Activated CD8-positive, alpha-beta memory T cell treated with anti-CD3 and anti-CD28 coated beads for 4 hours (primary cell): Measurements from ENCODE around the gene AAK1.

ENCODE experiments used
- DNase-seq, 2 donors: peaks; one replicate each; pipeline ENCODE4 v3.0.0-alpha.2; 2020; ENCODE audit warnings: low read depth in 2 of 2

Gene AAK1

DNA sequence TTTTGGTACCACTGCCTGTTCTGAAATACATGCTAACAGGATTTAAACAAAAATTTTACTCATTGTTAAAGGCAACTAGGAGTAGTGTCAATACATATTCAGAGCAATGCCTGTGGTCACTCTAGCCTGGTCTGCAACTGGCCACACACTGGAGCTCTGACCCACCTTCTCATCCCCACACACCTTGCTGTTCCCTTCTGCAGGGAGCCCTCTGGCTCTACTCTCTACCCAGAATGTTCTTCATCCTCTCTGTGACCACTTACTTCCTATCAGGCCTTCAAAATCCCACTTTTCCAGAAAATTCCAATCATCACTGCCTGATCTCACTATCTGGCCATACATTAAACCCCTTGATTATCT, 104.0 kb downstream of the AAK1 start:
- DNase-seq = no peak

DNA sequence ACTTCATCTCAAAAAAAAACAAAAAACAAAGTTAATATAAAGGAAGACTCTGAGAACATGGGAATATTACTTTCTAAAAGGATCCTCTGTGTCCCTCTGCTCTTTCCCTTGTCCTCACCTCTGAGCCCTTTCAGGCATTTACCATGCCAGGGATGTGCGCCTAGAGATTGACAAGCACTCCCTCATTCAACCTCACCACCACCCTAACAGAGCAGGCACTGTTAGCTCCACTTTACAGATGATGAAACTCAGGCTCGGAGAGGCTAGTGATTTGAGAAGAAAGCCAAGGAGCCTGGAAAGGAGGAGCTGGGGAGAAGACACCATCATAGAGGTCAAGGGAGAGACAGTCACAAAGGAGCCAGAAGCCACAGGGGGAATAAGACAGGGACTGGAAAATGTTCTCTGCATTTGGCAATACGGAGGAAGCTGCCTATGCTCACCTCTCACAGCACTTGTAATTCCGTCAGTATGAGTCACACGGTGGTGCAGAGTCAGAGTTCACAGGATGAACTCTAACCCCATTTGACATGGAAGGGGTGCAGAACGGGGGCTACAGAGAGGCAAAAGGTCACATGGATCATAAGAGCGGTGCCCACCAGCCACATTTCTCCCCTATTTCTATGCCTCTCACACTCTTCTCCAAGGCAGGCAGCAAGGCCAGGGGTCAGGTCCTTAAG, 104.5 kb downstream of the AAK1 start:
- DNase-seq = no peak

DNA sequence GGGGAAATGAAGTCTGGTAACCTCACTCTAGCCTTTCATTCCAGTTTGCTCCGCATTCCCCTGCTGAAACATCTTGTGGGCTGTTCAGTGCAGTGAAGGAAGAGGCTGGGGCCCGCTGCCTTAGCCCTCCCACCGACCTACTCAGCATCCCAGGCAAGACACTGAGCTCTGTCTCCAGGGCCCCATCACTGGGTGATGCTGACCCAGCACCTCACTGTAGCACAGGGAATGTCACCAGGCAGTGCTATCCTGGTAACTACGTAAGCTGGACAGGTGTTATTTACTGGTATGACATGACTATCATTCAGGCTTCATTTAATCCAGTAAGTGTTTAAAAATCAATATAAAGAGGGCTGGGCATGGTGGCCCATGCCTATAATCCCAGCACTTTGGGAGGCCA, 105.3 kb downstream of the AAK1 start:
- no peak for DNase-seq

DNA sequence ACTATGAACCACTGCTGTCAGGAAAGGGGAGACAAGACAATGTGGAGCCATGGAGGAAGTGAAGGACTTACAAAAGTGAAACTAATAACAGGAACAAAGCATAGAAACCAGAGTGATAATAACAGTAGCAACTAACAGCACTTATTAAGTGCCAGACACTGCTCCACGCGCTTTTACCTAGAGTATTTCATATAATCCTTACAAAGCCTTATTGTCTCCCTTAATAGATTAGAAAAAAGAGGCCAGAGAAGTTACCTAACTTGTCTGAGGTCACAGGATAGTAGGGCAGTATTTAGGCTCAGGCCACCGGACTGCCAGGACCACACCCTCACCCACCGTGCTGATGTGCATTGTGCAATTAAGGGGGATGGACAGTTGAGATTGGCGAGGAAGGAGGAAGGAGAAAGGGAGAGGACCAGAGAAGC, 107.7 kb downstream of the AAK1 start:
- no peak for DNase-seq

DNA sequence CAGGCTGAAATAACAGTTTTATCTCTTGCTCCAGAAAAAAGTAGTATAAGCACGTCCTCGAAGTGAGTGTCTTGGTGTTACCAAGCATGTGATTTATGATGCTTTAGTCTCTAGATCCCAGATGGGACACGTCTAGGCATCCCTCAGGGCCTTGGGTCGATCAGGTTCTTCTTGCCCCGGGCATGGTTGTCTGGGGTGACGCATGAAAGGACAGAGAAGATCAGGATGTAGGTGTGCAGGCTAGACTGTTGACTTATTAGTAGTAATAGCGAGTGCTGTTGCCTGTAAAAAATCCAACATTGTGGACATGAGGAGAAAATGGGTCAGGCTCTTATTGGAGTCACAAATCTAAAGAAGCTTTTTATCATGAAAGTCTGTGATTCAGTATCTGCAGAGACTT, 112.4 kb downstream of the AAK1 start:
- DNase-seq = no peak

DNA sequence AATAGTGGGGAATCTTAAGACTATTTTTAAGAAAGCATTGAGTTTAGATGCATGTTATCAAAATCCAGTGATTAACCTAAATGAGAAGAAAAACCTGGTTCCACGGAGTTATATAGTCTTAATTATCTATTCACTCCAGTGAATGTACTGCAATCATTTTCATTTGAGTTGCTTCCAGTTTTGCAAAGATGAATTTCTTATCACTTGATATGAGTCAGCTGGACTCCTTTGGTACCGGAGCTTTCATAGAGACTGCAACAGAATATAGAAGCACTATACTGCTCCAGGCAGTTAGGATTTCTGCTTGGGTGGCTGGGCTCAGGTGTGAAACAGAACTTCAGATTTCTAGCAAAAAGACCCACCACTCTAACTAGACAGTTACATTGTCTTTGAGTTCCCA, 114.1 kb downstream of the AAK1 start:
- DNase-seq = no peak

DNA sequence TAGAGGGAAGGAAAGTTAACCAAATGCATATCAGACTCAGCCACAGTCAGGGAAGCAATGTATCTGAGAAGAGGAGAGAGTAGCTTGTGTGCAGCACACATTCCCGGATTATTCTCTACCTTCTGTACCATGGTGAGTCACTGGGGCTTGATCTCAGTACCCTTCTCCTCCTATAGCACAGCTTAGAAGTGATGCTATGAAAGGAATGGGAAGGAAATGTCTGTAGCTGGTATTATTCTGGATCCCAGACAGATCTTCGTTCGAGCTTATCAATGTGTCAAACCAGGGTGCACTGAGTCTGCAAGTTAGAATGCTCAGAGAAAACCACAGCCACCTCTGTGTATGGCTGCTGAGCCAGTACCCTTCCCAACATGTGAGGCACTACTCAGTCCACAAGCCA, 118.3 kb downstream of the AAK1 start:
- DNase-seq = no peak

DNA sequence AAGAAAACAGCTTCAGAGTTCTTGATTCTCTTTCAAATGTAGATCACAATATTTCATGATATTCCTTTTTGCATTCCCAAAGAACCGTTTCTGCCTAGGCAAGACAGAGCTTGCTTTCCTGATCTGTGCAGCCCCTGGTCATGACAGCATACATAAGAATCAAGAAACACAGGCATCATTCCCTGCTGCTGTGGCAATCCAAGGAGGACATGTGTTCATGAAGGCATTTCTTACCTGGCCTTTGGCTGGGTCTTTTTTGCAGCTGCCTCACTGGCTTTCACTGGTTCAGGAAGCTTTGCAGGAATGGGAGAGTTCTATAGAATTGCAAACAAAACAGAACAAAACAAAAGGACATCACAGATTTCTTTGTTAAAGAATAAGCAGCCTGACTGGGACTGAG, 118.7 kb downstream of the AAK1 start:
- no peak for DNase-seq

DNA sequence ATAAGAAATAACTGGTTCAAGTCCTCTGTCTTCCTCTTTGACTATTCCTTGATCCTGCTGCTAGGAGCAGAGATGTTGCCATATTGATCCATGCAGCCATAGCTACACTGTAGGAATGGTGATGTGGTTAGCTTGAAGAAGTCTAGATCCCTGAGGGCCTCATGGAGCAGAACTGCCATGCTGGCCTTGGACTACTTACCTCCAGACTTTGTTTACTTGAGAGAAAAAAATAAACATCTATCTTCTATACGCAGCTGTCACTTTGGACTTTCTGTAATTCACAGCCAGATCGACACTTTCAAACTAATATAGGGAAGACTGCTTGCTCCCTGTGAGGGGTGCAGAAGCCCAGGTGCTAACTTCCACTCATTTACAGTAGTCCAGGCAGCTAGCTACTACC, 121.8 kb downstream of the AAK1 start:
- no peak for DNase-seq

DNA sequence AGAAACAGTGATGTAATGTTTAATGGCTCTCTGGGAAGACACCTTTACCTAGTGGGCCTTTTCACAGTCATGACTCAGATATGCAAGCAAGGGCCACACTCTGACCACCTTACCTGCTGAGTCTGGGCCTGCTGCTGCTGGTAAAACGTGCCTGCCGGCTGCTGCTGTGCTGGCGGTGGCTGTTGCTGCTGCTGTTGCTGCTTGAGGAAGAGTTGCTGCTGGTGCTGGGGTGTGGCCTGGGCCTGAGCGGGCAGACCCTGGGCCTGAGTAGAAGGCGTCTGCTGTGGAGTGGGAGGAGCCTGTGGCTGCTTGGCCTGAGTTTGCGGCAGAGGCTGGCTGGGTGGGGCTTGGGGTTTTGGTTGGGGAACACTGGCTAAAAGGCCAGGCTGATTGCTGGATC, 124.7 kb downstream of the AAK1 start:
- DNase-seq = no peak

DNA sequence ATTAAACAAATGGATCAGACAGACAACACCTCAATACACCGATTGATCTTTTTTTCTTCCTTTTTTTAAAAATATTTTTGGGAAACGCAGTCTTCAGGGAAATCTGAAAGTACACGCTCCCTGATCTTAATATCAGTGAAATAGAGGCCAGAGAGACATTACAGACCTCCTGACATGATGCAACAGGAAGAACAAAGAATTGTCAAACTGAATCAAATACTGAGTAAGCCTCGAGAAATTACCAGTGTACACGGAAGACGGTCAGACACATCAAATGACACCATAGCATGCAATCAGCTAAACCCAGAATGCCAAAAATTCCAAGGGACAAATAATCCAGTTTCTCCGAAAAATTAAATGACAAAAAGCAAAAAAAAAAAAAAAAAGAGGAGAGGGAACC, 126.1 kb downstream of the AAK1 start:
- no peak for DNase-seq

DNA sequence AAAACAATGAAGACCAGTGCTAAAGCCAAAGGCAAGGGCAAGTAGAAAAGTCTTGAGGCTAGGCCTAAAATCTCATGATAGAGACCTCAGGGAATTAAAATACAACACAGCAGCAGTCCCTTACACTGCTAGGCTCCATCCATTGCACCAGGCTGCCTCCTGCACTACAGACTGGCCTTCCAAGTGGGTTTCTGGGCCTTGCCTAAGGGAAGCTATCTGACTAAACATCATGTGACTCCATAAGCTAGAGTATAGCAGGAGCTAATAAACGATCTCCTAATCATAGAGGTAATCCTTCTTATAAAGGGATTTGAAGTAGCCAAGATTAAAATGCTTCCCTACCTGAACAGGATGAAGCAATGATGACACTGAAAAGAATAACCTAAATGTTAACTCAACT, 128.7 kb downstream of the AAK1 start:
- DNase-seq = no peak

DNA sequence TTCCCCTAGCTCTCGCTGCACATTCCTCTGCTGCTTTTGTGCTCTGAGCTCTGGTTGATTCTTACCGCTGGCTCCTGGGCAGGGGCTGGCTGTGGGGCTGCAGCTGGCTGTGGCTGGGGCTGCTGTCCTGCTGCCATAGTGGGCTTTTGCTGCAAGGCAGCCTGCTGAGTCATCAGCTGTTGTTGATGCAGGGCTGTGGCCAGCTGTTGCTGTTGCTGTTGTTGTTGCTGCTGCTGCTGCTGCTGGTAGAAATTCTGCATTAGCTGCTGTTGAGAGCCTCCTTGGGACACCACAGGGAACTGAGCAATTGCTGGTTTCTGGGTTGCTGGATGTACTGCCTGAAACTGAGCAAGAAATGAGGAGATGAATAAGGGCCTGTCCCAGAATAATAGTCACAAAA, 129.1 kb downstream of the AAK1 start:
- DNase-seq = no peak

DNA sequence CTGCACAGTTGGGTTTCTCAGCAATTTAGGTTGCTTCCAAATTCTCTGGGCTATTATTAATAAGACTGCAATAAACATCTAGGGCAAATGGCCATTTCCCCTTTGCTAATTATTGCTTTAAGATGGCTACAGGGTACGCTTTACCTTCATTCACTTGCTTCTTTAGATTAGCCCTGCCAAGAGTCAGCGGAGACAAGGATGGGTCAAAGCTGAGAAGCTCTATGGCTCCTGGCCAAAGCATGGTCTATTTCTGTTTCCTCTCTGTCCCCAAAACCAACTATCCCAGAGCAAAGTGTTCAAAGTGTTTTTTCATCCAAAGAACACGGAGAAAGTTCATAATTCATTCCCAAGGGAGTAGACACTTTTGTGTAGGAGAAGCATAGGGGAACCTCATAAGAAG, 131.1 kb downstream of the AAK1 start:
- DNase-seq = no peak

DNA sequence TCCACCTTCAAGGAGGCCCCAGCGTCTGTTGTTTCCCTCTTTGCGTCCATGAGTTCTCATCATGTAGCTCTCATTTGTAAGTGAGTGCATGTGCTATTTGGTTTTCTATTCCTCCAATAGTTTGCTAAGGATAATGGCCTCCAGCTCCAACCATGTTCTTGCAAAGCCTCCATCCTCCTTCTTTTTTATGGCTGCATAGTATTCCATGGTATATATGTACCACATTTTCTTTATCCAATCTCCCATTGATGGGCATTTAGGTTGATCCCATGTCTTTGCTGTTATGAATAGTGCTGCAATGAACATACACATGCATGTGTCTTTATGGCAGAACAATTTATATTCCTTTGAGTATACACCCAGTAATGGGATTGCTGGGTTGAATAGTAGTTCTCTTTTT, 133.3 kb downstream of the AAK1 start:
- no peak for DNase-seq

DNA sequence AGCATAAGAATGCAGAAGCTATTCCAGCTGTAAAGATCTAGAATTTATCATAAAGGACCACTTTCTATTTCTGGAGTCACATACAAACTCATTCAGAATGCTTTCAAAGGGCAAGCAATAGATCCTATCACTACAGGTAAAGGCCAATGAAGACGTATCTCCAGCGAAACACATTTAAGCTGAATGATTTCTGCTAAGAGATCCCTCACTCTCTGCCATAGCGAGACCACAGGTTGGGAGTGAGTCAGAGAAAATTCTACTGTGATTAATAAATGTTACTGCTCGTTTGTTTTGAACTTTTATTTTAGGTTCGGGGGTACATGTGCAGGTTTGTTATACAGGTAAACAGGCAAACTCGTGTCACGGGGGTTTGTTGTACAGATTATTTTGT, 133.8 kb downstream of the AAK1 start:
- no peak for DNase-seq

DNA sequence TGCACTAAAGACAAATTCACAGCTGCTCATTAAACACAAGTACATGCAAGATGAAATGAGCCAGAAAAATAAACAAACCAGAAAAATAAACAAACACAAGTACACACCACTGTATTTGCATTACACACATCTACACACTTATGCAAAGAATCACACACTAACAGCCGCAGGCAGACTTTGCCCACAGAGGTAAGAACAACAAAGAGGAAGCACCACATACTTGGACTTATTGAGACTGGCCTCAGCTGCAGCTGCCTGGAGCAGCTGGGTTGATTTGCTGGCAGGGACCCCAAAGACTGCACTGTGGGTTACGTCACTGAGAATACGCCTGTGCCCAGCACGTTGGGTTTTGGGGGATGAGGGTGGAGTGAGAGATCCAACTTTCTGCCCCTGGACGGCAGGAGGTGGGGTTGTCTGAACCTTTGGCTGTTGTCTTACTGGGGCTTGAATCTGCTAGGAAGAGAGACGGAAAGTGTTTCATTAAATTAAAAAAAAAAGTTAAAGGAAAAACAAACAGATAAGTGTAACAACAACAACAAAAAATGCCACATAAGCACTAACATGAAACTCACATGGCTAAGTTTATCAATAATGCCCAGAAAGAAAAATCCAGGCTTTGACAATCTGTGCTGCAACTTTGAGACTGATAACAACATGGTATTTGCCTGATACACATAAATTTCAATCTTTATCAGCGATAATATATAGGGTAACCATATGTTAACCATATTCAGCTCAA, 134.4 kb downstream of the AAK1 start:
- no peak for DNase-seq

DNA sequence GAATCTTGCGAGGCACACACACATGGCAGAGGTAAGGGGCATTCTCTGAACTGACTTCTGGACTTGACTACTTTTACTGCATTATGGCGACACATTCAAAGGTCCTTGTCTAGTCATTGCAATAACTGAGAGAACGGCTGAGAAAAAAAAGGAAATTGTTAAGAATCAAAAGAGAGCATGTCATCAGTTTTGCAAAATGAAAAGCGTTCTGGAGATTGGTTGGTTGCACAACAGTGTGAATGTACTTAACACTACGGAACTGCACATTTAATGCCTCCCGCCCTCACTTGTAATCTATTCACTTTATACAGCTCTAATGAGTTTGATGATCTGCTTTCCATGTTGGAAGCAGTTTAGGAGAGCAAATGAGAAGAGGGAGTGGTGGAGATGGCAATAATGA, 137.8 kb downstream of the AAK1 start:
- DNase-seq = no peak

DNA sequence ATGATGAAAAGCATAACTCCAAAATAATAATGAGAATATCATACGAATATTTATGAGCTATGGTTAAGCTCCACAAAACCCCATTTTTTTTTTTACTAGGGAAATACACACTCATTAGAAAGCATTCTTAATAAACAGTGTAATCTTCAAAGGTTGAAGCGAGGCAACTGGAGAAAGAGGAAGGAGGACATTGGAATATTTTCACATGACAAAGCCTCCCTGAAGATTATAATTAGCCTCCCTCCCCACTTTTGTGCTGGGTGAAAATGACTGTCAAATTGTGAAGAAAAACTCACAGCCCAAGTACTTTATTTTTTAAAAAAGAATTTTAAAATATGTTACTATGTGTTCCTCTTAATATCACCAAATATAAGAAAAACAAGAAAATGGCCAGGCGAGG, 142.2 kb downstream of the AAK1 start:
- no peak for DNase-seq

DNA sequence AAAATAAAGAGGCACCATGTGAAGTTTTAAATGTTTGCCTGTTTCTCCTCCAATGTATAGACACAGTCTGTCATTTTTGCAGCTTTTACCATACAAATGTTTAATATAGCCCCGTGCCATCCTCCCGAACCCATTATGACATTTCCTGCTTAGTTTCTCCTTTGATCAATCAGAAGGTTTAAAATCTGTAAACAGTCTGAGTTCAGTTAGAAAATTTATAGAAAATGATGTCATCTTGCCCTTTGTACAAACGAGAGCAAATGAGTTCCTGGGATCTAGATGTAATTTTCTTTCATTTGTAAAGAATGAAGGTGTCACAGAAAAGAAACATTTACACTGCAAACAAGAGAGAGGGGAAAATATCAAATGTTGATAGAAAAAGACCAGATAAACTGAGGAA, 143.6 kb downstream of the AAK1 start:
- no peak for DNase-seq

DNA sequence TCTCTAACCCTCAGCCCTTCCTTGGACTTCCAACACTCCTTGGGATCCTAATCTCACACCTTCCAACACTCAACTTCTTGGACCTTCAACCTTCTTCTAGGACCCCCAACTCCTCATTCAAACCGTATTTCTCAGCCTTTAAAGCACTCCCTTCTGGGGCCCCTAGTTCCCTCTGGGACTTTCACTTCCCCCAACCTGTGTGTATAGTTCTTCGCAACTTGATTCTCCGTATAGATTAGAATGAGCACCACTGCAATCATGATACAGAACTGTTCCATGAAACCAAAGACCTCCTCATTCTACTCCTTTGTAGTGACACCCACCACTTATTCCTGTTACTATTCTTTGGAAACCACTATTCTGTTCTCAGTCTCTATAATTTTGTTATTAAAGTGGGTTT, 144.3 kb downstream of the AAK1 start:
- no peak for DNase-seq

DNA sequence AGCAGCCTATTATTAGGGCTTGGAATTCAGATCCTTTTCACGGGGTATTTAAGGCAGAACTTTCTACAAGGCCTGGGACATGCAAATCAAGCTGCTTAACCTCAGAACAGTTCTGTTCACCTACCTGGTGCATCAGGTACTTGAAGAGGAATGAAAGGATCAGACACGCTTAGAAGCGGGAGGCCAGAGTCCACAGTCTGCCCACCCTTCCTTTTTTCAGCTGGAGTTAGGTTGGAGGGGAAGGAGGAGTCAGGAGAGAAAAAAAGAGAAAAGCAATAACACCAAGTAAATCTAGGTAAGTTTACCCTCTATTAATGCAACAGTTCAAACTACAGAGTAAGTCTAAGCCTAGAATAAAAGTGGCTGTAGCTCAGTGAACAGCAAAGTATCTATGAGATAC, 147.7 kb downstream of the AAK1 start:
- DNase-seq = no peak

DNA sequence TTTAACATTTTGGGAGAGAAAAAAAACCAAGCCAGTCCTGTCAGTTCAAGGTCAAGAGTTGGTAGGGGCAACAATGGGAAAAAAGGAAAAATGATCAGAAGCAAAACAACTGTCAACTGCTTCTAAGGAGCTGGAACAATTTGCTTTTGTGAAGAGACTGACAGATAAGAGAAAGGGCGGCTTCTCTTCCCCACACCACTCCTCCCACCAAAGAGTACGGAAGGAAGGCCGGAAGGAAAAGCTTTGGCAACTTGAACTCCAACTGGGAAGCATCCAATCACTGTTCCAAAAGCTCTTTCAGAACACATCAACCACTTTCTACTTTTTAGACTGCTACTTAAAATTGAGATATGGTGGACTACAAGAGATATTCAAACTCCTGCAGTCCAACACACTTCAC, 148.5 kb downstream of the AAK1 start:
- DNase-seq = no peak

DNA sequence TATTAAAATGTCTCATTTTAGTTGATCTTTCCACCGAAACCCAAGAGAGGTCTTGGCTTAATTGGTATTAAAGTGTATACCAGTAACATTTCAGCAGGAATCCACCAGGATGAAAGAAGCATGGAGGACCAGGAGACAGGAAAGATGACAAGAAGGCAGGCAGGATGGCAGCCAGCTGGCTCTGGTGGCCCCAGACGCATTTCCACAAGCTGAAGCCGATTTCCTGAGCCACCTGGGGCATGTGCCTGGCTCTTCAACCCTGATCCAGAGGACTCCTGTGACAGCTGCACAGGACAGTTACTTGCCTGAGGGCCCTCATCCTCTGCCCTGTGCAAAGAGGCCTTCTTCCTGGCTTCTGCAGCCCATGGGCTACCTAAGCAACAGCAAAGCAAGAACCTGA, 149.4 kb downstream of the AAK1 start:
- no peak for DNase-seq
